HEK293T (cell line): ENCODE data around the gene BTBD7.
"Not testable (repeated sequence)": the region's sequence is repeated elsewhere in the genome, so short reads cannot be mapped to it uniquely, and the experiment has no call there.

Experiments
- CTCF ChIA-PET: fragments of 350-600 bp; formaldehyde crosslinking; extraction: SDS; loops from one replicate; lab custom pipeline; 2021; ENCODE audit warnings: antibody characterized with exemption, inconsistent platforms; lab: Yijun Ruan, JAX
- POLR2A ChIA-PET: fragments of 350-600 bp; formaldehyde crosslinking; extraction: SDS; loops from one replicate; lab custom pipeline; 2020; ENCODE audit warnings: antibody characterized with exemption, inconsistent platforms; lab: Yijun Ruan, JAX
- DNase-seq: peaks from one replicate; pipeline ENCODE4 v3.0.0; 2012; ENCODE audit warnings: mixed read lengths; ENCODE audit errors: extremely low spot score
- ARNT ChIP-seq: fragments of 450-650 bp; IDR thresholded peaks from 2 replicates; pipeline ENCODE4 v1.6.1; 2017; ENCODE audit warnings: mild to moderate bottlenecking
- BHLHE40 ChIP-seq: fragments of 450-650 bp; IDR thresholded peaks from 2 replicates; pipeline ENCODE4 v1.6.1; 2016; ENCODE audit warnings: mild to moderate bottlenecking, moderate library complexity, borderline replicate concordance
- CTBP1 ChIP-seq: fragments of 450-650 bp; IDR thresholded peaks from 2 replicates; pipeline ENCODE4 v1.6.1; 2016; ENCODE audit warnings: borderline replicate concordance
- ELF4 ChIP-seq: fragments of 450-650 bp; IDR thresholded peaks from 2 replicates; pipeline ENCODE4 v1.6.1; 2017; ENCODE audit warnings: antibody characterized with exemption
- FOXA1 ChIP-seq: fragments of 450-650 bp; IDR thresholded peaks from 2 replicates; pipeline ENCODE4 v1.6.1; 2016; ENCODE audit warnings: mild to moderate bottlenecking
- FOXK2 ChIP-seq: fragments of 450-650 bp; IDR thresholded peaks from 2 replicates; pipeline ENCODE4 v1.6.1; 2016; ENCODE audit warnings: mild to moderate bottlenecking
- FOXM1 ChIP-seq: fragments of 450-650 bp; IDR thresholded peaks from 2 replicates; pipeline ENCODE4 v1.6.1; 2017; ENCODE audit warnings: mild to moderate bottlenecking, borderline replicate concordance
- HDGF ChIP-seq: fragments of 450-650 bp; IDR thresholded peaks from 2 replicates; pipeline ENCODE4 v1.6.1; 2017; ENCODE audit warnings: antibody characterized with exemption, borderline replicate concordance
- L3MBTL2 ChIP-seq: fragments of 450-650 bp; conservative IDR thresholded peaks from 2 replicates; pipeline ENCODE4 v1.6.1; 2016; ENCODE audit warnings: mild to moderate bottlenecking
- LEF1 ChIP-seq: fragments of 450-650 bp; IDR thresholded peaks from 2 replicates; pipeline ENCODE4 v1.6.1; 2017; ENCODE audit warnings: mild to moderate bottlenecking, borderline replicate concordance
- NFRKB ChIP-seq: fragments of 450-650 bp; IDR thresholded peaks from 2 replicates; pipeline ENCODE4 v1.6.1; 2016; ENCODE audit warnings: mild to moderate bottlenecking, moderate library complexity
- SP1 ChIP-seq: fragments of 450-650 bp; IDR thresholded peaks from 2 replicates; pipeline ENCODE4 v1.6.1; 2017
- SUZ12 ChIP-seq: fragments of 450-650 bp; IDR thresholded peaks from 2 replicates; pipeline ENCODE4 v1.6.1; 2016; ENCODE audit warnings: mild to moderate bottlenecking
- TARDBP ChIP-seq: fragments of 450-650 bp; IDR thresholded peaks from 2 replicates; pipeline ENCODE4 v1.6.1; 2016
- ZNF384 ChIP-seq: fragments of 450-650 bp; IDR thresholded peaks from 2 replicates; pipeline ENCODE4 v1.6.1; 2016
- TF ChIP-seq, protein P1 (sequence below): fragments of 450-650 bp; IDR thresholded peaks from 2 replicates; pipeline ENCODE4 v1.6.1; 2016

Gene BTBD7

DNA sequence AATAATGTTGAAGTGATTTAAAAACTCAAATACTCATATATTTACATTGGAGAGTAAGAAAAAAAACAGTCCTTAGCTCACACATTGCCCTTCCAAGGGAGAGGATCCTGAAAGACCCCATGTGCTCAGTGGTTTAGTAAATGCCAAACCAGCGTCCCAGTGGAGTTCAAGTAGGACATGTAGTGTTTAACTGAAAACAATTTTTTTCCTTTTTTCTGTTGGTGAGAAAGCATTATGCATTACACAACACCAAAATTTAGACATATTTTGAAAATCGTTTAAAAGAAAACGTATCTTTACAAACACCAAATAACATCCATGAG is 92.2 kb downstream of the BTBD7 start:
- no peak for DNase-seq
- TF ChIP-seq HDGF, result no peak
- no peak for TF ChIP-seq SUZ12
- TF ChIP-seq L3MBTL2, result no peak
- TF ChIP-seq LEF1, result no peak
- no peak for TF ChIP-seq FOXK2
- TF ChIP-seq ELF4, result no peak
- TF ChIP-seq TARDBP, result no peak
- no peak for TF ChIP-seq SP1
- TF ChIP-seq, protein P1, sequence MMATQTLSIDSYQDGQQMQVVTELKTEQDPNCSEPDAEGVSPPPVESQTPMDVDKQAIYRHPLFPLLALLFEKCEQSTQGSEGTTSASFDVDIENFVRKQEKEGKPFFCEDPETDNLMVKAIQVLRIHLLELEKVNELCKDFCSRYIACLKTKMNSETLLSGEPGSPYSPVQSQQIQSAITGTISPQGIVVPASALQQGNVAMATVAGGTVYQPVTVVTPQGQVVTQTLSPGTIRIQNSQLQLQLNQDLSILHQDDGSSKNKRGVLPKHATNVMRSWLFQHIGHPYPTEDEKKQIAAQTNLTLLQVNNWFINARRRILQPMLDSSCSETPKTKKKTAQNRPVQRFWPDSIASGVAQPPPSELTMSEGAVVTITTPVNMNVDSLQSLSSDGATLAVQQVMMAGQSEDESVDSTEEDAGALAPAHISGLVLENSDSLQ, result no peak
- TF ChIP-seq FOXM1, result no peak
- TF ChIP-seq ARNT, result no peak
- no peak for TF ChIP-seq CTBP1
- TF ChIP-seq BHLHE40, result no peak
- no peak for TF ChIP-seq NFRKB
- CTCF ChIA-PET, result no interaction called here
- POLR2A ChIA-PET, result no interaction called here

DNA sequence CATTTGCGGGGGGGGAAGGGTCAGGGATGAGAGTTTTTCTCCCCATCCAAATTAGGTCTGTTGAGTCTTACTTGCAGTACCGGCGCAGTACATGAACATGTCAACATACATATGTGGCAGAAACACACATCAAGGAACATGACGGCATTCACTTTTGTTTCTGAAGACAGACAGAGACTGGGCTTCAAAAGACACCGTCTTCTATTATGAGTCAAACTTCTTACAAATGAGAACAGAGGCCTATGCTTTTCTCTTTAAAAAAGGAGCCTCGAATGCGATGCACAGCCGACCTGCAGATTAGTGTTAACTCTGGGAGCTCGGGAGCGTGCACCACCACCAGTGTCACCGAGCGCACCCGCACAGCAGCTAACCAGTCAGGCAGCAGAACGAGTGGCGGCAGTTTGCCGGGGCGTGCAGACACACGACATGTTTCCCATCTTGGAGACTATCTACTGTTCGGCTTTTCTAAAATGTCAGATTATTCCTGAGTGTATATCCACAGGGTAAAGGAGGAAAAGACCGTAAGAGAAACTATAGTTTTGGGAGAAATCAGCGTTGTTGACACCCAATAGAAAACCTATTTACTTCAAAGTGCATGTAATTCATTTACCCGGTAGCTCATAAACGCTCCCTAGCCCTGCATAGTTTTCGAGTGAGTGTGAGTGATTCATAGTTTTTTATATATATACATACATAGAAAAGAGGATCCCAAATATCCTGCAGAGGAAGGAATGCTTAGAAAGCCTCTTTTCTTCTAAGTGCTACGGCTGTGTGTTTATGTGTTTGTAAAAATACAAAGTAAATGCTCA is 92.8 kb downstream of the BTBD7 start:
- DNase-seq, result no peak
- CTCF ChIA-PET, result no interaction called here
- TF ChIP-seq TARDBP, result no peak
- TF ChIP-seq, protein P1, result no peak
- no peak for TF ChIP-seq CTBP1
- TF ChIP-seq ARNT, result no peak
- TF ChIP-seq ZNF384, result no peak
- TF ChIP-seq LEF1, result no peak
- no peak for TF ChIP-seq BHLHE40
- TF ChIP-seq FOXM1, result no peak
- TF ChIP-seq L3MBTL2, result no peak
- TF ChIP-seq SUZ12, result no peak
- TF ChIP-seq ELF4, result no peak
- no peak for TF ChIP-seq FOXA1
- no peak for TF ChIP-seq NFRKB
- no peak for TF ChIP-seq SP1
- TF ChIP-seq HDGF, result no peak
- TF ChIP-seq FOXK2, result no peak
- POLR2A ChIA-PET, result no interaction called here

DNA sequence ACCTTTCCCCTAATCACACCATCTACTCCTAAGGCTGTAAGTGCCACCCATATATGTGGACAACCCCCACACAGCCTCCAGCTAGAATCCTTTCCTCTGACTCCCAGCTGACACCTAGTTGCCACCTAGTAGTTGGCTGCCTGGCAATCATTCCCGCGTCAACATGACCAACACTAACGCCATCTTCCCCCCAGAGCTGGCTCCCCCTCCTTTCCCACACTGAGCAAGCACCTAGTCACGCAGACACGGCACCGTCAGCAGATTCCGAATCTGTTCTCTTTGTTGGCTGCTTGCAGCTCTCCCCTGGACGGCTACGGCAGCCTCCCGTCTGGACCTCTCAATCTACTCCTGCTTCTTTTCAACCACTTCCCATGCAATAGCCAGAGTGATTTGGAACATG is 98.0 kb downstream of the BTBD7 start:
- no peak for DNase-seq
- CTCF ChIA-PET, result no interaction called here
- TF ChIP-seq SUZ12 (no peak), L3MBTL2 (no peak), CTBP1 (no peak), ZNF384 (no peak), TARDBP (no peak), FOXK2 (no peak), HDGF (no peak), ELF4 (no peak), FOXA1 (no peak), SP1 (no peak), ARNT (no peak)
- TF ChIP-seq, protein P1, result no peak
- POLR2A ChIA-PET, result no interaction called here

DNA sequence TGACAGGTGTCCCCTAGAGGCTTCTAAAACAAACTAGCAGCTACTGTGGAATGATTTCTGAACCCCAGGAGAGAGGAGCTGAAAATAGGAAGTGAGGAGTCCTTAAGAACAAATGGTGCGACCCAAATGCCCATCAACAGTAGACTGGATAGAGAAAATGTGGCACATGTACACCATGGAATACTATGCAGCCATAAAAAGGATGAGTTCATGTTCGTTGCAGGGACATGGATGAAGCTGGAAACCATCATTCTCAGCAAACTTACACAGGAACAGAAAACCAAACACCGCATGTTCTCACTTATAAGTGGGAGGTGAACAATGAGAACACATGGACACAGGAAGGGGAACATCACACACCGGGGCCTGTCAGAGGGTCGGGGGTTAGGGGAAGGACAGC is 99.8 kb downstream of the BTBD7 start:
- DNase-seq, CTCF ChIA-PET, POLR2A ChIA-PET: not testable (repeated sequence)

DNA sequence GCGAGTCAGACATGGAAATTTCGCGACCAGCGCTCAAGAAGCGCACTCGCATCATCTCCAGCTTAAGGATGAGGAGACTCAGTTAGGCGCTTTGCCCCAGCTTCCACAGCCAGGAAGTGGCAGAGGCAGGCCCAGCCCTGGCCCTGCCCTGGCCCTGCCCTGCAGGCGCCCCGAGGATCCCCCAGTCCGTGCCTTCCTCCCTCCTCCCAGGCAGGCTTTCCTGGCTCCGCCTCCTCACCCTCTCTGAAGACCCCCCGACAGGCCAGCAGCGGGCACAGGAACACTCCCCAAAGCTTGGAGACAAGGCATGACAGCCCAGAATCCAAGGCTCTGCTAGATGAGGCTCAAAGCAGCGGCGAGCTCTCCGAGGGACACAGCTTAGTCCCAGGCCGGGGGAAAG is 100.7 kb downstream of the BTBD7 start:
- TF ChIP-seq, protein P1, result no peak
- no peak for TF ChIP-seq CTBP1
- no peak for TF ChIP-seq ELF4
- TF ChIP-seq FOXA1, result no peak
- TF ChIP-seq ZNF384, result no peak
- no peak for TF ChIP-seq TARDBP
- no peak for TF ChIP-seq ARNT
- no peak for TF ChIP-seq FOXM1
- TF ChIP-seq LEF1, result no peak
- TF ChIP-seq HDGF, result no peak
- TF ChIP-seq NFRKB, result no peak
- no peak for DNase-seq
- ChIA-PET POLR2A (no interaction called here), CTCF (interaction anchor here (0.9 kb wide), 1 partner anchor 387 kb away, joined by 5 read pairs; no protein-coding TSS in a partner anchor)
